Right atrium auricular region (tissue), 2 donors: ENCODE results near the gene FBLIM1. TPM values are rescaled to one million over a fixed set of nuclear protein-coding genes. Genes with fewer than 3 reads are reported as not detected.

Experiments used
- DNase-seq: peaks from one replicate; pipeline ENCODE4 v3.0.0-alpha.2; 2019; ENCODE audit warnings: low spot score
- H3K27ac ChIP-seq, 2 donors: fragments of 200-600 bp; sonication (generic); 1 replicate in 1 of 2; 2 replicates in 1 of 2; pipeline ENCODE4 v1.5.1; 2016 to 2019
- H3K27me3 ChIP-seq, 2 donors: fragments of 200-600 bp; sonication (generic); one replicate each; pipeline versions ENCODE4 v1.5.1 to v1.6.0; 2017 to 2019
- H3K36me3 ChIP-seq: fragments of 200-600 bp; sonication (generic); one replicate; pipeline ENCODE4 v1.5.1; 2016
- H3K4me1 ChIP-seq, 2 donors: fragments of 200-600 bp; sonication (generic); one replicate each; pipeline versions ENCODE4 v1.5.1 to v1.6.0; 2017 to 2019
- H3K4me3 ChIP-seq, 2 donors: fragments of 200-600 bp; sonication (generic); 1 replicate in 1 of 2; 2 replicates in 1 of 2; pipeline ENCODE4 v1.5.1; 2017 to 2019; ENCODE audit warnings: mild to moderate bottlenecking in 1 of 2, moderate library complexity in 1 of 2
- H3K9me3 ChIP-seq, 2 donors: fragments of 200-600 bp; sonication (generic); one replicate each; pipeline ENCODE4 v1.5.1; 2019
- total RNA-seq, 2 donors: library from RNA; depleted of rRNA; stranded (reverse); fragments of >200 nt; gene quantifications; one replicate each; pipeline ENCODE4 v1.1.0, GENCODE V29; 2016
- TF ChIP-seq, protein P1 (sequence below), 2 donors: fragments of 200-600 bp; sonication (generic); IDR thresholded peaks; one replicate each; pipeline ENCODE4 v1.5.1; 2019; ENCODE audit warnings: antibody characterized with exemption in 2 of 2

Gene FBLIM1
- total RNA-seq, 2 donors from 2014 or later: 66.6 to 124 TPM

GRCh38 chr1:15777909-15778707, 19.5 kb downstream of the FBLIM1 start:
- TF ChIP-seq, protein P1, sequence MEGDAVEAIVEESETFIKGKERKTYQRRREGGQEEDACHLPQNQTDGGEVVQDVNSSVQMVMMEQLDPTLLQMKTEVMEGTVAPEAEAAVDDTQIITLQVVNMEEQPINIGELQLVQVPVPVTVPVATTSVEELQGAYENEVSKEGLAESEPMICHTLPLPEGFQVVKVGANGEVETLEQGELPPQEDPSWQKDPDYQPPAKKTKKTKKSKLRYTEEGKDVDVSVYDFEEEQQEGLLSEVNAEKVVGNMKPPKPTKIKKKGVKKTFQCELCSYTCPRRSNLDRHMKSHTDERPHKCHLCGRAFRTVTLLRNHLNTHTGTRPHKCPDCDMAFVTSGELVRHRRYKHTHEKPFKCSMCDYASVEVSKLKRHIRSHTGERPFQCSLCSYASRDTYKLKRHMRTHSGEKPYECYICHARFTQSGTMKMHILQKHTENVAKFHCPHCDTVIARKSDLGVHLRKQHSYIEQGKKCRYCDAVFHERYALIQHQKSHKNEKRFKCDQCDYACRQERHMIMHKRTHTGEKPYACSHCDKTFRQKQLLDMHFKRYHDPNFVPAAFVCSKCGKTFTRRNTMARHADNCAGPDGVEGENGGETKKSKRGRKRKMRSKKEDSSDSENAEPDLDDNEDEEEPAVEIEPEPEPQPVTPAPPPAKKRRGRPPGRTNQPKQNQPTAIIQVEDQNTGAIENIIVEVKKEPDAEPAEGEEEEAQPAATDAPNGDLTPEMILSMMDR (IDR thresholded peaks at IDR 0.05): no peak
- H3K27ac ChIP-seq: no peak overlapping the region
- peaks cover 67% of the 10 kb centered on the region for H3K36me3 ChIP-seq
- no peak overlapping the region for H3K4me3 ChIP-seq
- no peaks in the 10 kb centered on the region for H3K9me3 ChIP-seq
- DNase-seq: no peak
- no peaks in the 10 kb centered on the region for H3K4me1 ChIP-seq
- no peaks in the 10 kb centered on the region for H3K27me3 ChIP-seq

GRCh38 chr1:15785683-15786082, 27.1 kb downstream of the FBLIM1 start:
- TF ChIP-seq, protein P1 (IDR thresholded peaks at IDR 0.05): no peak
- no peak overlapping the region for H3K27ac ChIP-seq
- H3K4me1 ChIP-seq: peaks cover 0 to 11% of the 10 kb centered on the region in 2 donors
- no peak for DNase-seq
- no peaks in the 10 kb centered on the region for H3K27me3 ChIP-seq
- H3K9me3 ChIP-seq: no peaks in the 10 kb centered on the region
- H3K4me3 ChIP-seq: no peak overlapping the region
- H3K36me3 ChIP-seq: peaks cover 10% of the 10 kb centered on the region

- Histone ChIP-seq H3K27ac (peak overlapping the region in 1 of 2 donors; percentile 27), H3K4me1 (peaks cover 0 to 11% of the 10 kb centered on the region in 2 donors), H3K27me3 (no peaks in the 10 kb centered on the region), H3K9me3 (no peaks in the 10 kb centered on the region), H3K36me3 (peaks cover 4% of the 10 kb centered on the region), H3K4me3 (no peak overlapping the region)
- DNase-seq: peak; percentile 68
- TF ChIP-seq, protein P1 (IDR thresholded peaks at IDR 0.05): no peak
These were observed 28.0 kb downstream of the FBLIM1 start for GRCh38 chr1:15786581-15786980.

DNA sequence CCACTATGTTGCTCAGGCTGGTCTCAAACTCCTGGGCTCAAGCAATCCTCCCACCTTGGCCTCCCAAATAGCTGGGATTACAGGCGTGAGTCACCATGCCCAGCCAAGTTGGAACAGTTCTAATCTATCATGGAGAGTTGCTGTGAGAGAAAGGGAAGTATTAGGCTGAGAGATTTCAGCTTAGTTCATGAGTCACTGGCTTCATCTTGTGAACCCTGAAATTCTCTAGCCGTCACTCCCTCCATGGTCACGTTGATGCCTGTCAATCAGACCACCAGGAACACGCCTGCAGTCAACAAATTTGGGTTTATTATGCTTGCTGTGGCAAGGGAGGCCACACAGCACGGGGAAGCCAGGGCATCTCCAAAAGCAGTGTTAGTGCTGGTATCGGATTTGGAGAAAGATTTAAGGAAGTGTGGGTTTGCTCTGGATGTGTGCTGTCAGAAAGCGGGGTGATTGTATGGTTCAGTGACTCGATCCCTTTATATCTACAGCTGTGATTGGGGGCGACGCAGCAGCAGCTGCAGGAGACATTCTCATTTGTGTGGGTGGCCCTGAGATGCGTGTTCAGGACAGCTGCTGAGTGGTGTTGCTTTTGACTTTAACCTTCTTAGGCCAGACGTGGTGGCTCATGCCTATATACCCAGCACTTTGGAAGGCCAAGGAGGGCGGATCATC, 30.2 kb downstream of the FBLIM1 start:
- Histone ChIP-seq H3K27ac (no peak overlapping the region), H3K4me3 (no peak overlapping the region), H3K4me1 (peaks cover 0 to 11% of the 10 kb centered on the region in 2 donors), H3K27me3 (no peaks in the 10 kb centered on the region), H3K9me3 (no peaks in the 10 kb centered on the region), H3K36me3 (peaks cover 4% of the 10 kb centered on the region)
- TF ChIP-seq, protein P1 (IDR thresholded peaks at IDR 0.05): no peak
- DNase-seq: no peak

GRCh38 chr1:15796086-15796462, 37.5 kb downstream of the FBLIM1 start:
- Histone ChIP-seq H3K27ac (peak overlapping the region in 1 of 2 donors; percentile 33), H3K36me3 (no peaks in the 10 kb centered on the region), H3K9me3 (no peaks in the 10 kb centered on the region), H3K27me3 (no peaks in the 10 kb centered on the region), H3K4me3 (no peak overlapping the region), H3K4me1 (peaks cover 0 to 25% of the 10 kb centered on the region in 2 donors)
- no peak for DNase-seq
- TF ChIP-seq, protein P1 (IDR thresholded peaks at IDR 0.05): no peak
